SK-N-MC (cell line): ENCODE data around the gene PLAA.

Experiments used
- EZH2 ChIP-seq: fragments of 200-600 bp; sonication (generic); IDR thresholded peaks from one replicate; pipeline ENCODE4 v1.6.1; 2017; ENCODE audit warnings: antibody characterized with exemption
- FOXP2 ChIP-seq: optimal IDR thresholded peaks from 2 replicates; pipeline ENCODE3; 2011; ENCODE audit warnings: mild to moderate bottlenecking, moderate library complexity; ENCODE audit not compliant: insufficient read depth; ENCODE audit errors: extremely low read length, control extremely low read depth
- POLR2AphosphoS5 ChIP-seq: IDR thresholded peaks from 2 replicates; pipeline ENCODE4 v1.6.1; 2012; ENCODE audit warnings: mild to moderate bottlenecking, low read depth, low read length, borderline replicate concordance

GRCh38 chr9:26954050-26954508, 7.0 kb upstream of the PLAA start:
- TF ChIP-seq POLR2AphosphoS5, result no peak
- no peak for TF ChIP-seq EZH2
- no peak for TF ChIP-seq FOXP2
